CD4-positive, alpha-beta T cell treated with Interferon alpha-2 for 1 hour (primary cell): ENCODE measurements around the gene SERINC5.
A peak's percentile ranks its signal among the peaks of the same experiment; 100 is the strongest.
"Not testable (repeated sequence)": the region's sequence is repeated elsewhere in the genome, so short reads cannot be mapped to it uniquely, and the experiment has no call there.

Experiments
- DNase-seq, 2 donors: peaks; one replicate each; pipeline ENCODE4 v3.0.0-alpha.2; 2020 to 2022

Gene SERINC5

GRCh38 chr5:80161165-80161564, 94.7 kb downstream of the SERINC5 start:
- DNase-seq, result no peak

DNA sequence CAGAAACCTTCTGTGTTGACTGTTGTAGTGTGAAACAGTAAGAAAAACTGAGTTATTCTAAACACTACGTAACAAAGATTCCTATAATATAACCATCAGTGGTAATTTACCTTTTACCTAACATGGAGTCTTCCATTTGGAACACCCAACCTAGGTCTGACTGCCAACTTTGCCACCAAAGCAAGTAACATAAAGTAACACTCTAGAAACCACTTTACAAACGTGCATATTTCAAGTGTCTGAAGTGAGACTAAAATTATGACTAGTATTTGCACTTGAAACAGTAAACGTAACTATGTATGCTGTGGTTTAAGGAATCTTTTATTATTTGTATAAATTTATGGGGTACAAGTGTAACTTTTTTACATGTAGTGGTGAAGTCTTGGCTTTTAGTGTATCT, 95.6 kb downstream of the SERINC5 start:
- DNase-seq, result no peak

- no peak for DNase-seq
These were observed 96.6 kb downstream of the SERINC5 start for GRCh38 chr5:80159133-80159815.

- DNase-seq, result no peak
These were observed 99.7 kb downstream of the SERINC5 start for GRCh38 chr5:80156156-80156555.

- DNase-seq, result no peak
These were observed 101.1 kb downstream of the SERINC5 start for GRCh38 chr5:80154749-80155148.

DNA sequence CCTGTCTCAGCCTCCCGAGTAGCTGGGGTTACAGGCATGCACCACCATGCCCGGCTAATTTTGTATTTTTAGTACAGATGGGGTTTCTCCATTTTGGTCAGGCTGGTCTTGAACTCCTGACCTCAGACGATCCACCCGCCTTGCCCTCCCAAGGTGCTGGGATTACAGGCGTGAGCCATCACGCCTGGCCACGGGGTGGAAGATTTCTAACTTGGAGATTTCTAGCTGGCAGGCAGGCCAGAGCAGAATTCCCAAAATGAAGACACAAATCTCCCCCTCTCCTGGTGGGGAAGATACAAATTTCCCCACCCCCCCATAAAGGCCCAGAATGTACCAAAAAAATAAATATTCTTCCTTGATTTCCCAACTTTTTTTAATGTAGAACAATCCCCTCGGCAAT, 101.6 kb downstream of the SERINC5 start:
- DNase-seq, result not testable (repeated sequence)

DNA sequence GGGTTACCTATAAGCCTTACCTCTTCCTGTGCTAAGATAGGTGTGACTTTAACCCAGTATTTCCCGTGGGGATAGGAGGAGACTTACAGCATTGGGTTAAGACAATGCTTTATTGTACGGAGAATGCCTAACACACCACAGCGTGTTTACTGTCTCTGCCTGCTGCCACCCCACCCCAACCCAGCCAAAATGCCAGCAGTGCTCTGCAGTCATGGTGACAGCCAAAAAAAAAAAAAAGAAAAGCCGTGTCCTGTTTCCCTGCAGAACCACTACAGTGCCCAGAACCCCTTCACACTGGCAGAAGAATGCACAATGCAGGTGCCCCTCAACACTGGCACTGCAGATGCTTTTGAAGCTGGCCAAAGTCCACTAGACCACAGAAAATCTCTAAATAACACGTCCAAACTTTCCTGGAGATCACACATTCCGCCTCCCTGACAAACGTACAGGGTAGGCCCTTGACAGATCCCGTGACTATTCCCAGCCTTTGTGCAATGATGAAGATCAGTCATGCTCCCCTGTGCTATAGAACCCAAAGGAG, 102.2 kb downstream of the SERINC5 start:
- DNase-seq, result peak; percentile 15 to 38

DNA sequence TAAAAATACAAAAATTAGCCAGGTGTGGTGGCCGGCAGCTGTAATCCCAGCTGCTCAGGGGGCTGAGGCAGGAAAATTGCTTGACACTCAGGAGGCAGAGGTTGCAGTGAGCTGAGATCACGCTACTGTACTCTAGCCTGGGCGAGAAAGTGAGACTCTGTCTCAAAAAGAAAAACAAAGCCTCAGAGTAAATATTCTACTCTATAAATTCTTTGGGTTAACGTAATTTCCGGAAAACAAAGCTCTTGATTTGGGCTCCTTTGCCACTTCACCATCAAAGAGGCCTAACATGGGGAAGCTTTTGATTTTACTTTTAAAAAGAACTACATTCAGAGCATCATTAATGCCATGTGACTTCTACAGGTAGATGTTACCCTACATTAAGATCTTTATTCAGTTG, 103.1 kb downstream of the SERINC5 start:
- DNase-seq, result peak; percentile 14 to 63

DNA sequence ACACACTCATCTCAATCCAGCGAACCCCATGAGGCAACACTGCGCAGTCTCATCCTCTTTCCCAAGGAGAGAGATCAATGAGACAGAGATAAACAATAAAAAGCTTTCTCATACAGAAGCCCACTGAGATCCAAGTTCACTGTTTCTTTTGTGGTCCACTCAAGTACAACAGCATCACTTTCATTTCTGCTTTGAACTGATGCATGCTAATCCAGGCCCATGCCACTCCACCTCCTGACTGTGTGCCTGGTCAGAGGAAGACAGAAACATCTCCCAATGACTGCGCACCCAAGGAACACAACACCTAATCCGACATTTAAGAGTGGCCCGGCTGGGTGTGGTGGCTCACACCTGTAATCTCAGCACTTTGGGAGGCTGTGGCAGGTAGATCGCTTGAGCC, 104.0 kb downstream of the SERINC5 start:
- no peak for DNase-seq

DNA sequence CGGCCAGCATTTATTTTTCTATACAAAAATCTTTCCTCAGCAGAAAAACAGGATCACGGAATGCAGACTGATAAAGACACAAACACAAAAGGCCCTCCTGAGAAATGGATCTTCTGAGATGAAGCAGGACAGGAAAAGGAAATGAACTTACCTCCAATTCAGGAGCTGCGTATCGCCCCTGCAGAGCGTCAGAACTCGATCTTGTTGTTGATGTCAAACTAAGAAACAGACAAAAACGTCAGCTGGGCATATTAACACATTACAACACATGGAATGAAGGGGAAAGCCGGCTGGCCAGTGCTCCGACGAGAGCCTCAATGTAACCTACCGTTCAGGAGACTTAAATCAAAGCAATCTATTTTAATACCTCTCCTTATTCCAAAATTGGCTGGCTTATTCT, 105.1 kb downstream of the SERINC5 start:
- DNase-seq, result no peak

GRCh38 chr5:80149161-80149609, 106.7 kb downstream of the SERINC5 start:
- no peak for DNase-seq

GRCh38 chr5:80147119-80147815, 108.6 kb downstream of the SERINC5 start:
- no peak for DNase-seq

DNA sequence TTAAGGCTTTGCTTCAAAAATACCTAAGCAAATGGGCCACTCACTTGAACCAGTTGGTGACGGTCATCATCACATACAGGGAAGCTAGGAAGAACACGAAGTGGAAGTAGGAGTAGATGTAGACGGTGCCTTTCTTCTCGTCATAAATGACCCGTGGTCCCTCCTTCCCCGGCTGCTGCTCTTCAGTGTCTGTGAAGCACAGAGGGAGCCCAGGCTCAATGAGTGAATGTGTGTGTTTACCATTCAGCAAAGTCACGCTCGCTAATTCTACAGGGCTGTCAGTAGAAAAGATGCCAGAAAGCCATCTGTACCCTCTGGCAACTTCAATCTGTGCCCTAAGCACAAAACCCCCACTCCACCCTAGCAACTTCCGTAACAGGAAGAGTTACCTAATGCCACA, 109.8 kb downstream of the SERINC5 start:
- DNase-seq, result no peak

DNA sequence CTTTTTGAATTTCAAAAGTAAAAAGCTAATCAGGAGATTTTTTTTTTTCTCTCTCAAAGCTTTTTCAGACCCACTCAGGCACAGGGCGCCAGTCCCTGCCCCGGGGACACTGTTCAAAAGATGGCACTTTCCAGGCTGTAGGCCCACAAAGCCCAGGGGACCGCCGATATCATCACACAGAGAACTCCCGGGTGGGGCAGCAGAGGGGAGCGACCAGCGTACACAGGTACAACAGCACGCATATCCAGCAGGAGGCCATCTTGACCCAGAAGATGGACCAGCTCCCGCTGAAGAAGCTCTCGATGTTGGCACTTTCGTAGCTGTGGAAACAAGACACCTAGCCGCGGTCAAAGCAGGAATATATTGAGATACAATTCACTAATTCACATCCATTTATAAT, 112.4 kb downstream of the SERINC5 start:
- no peak for DNase-seq

DNA sequence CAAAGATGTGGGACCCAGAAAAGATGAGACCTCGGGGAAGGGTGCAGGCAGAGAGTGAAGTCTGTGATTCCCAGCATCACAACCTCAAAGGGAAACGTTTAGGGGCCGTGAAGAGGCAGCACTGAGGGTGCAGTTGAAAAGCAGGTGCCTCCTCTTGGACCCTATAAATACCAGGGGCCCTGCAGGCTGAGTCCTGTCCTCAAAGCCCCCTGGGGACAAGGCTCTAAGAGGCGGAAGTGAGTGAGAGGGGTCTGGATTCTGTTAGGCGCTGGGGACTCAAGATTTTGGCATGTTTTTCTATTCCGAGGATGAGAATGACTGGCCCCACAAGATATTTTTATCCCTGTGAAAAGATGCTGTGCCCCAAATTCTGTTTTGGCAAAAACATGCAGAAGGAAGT, 112.9 kb downstream of the SERINC5 start:
- DNase-seq, result no peak

DNA sequence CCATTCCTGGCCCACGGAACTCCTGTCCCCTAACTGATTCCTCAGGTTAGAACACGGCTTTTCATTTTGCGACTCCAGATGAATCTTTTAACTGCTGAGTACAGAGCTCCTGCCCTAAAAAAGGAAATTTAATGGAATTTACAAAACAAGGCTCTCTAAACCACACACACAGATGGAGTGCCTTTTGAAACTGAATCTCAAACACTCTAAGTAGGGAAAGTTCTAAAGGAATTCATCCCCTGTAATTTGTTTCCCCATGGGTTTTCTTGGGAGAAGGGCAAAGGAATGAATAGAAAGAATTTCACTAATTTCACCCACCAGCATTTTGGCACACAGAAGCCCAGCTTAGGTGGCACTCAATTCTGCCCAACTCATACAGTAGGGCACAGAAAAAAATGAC, 114.2 kb downstream of the SERINC5 start:
- DNase-seq, result no peak

GRCh38 chr5:80141147-80141671, 114.6 kb downstream of the SERINC5 start:
- peak in 1 of 2 donors; percentile 23 for DNase-seq

GRCh38 chr5:80140496-80140895, 115.4 kb downstream of the SERINC5 start:
- no peak for DNase-seq

DNA sequence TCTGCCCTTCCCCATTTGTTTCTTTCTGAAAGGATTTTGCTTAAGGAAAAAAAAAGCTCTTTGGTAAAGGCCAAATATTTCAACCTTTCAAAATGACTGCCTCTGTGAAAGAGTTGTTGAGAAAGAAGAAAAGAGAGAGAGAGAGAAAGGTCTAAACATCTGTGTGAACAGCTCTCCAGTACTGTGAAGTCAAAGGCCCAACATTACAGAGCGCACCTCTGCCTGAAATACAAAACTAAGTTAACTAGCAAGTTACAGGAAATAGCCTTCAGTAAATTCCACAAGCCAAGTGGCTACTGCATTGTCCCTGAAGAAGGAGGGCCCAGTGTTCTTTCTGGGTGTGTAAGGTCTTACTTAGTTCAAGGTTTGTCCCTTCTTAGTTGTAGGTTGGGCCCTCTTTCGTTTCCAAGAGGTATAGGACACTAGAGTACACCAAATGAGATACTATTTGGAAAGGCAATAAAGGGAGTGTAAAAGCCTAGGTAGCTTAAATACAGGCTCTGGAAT, 116.3 kb downstream of the SERINC5 start:
- DNase-seq, result peak in 1 of 2 donors; percentile 37

GRCh38 chr5:80138486-80138885, 117.4 kb downstream of the SERINC5 start:
- DNase-seq, result no peak

- not testable (repeated sequence) for DNase-seq
These were observed 119.0 kb downstream of the SERINC5 start for GRCh38 chr5:80136798-80137197.

GRCh38 chr5:80134876-80135275, 121.0 kb downstream of the SERINC5 start:
- DNase-seq, result no peak

GRCh38 chr5:80129146-80129545, 126.7 kb downstream of the SERINC5 start:
- no peak for DNase-seq

GRCh38 chr5:80128141-80128540, 127.7 kb downstream of the SERINC5 start:
- DNase-seq, result no peak
